H1 (cell line): ENCODE measurements around the gene EGLN3. TPM values are rescaled to one million over a fixed set of nuclear protein-coding genes. Genes with fewer than 3 reads are reported as not detected.

Experiments
- CREB1 ChIP-seq: IDR thresholded peaks from 2 replicates; pipeline ENCODE4 v1.6.1; 2012; ENCODE audit warnings: inconsistent platforms
- RBBP5 ChIP-seq: IDR thresholded peaks from 2 replicates; pipeline ENCODE4 v1.7.1; 2012; ENCODE audit warnings: low read depth, mild to moderate bottlenecking, inconsistent platforms, low read length, moderate library complexity, borderline replicate concordance
- SP4 ChIP-seq: IDR thresholded peaks from 2 replicates; pipeline ENCODE4 v1.6.1; 2012; ENCODE audit warnings: low read length, inconsistent platforms
- SRF ChIP-seq: IDR thresholded peaks from 2 replicates; pipeline ENCODE4 v1.6.1; 2011; ENCODE audit warnings: mild to moderate bottlenecking, low read depth, low read length, moderate library complexity
- polyA plus RNA-seq, 7 experiments: library from polyadenylated mRNA; depleted of rRNA in 3 of 7; stranded (reverse) in 5 of 7; unstranded in 2 of 7; fragments of >200 nt in 5 of 7; fragments of 200-250 nt in 2 of 7; gene quantifications; 1 replicate in 5 of 7; 2 replicates in 1 of 7; 4 replicates in 1 of 7; pipeline versions ENCODE4 v1.2.1 to v1.2.3, GENCODE V29; 2011 to 2013; ENCODE audit warnings: missing spikeins in 2 of 7, mixed read lengths in 2 of 7
- total RNA-seq: library from RNA; stranded (reverse); fragmentation: NEBNext Ultra II Directional; extraction: Animal tissue kit (Norgen Biotek cat#: 25700); gene quantifications from 2 replicates; pipeline ENCODE4 v1.2.1, GENCODE V29; 2021
- TF ChIP-seq, protein P1 (sequence below): IDR thresholded peaks from 2 replicates; pipeline ENCODE4 v1.6.1; 2012; ENCODE audit warnings: low read length, inconsistent platforms

The EGLN3 gene
- total and polyA plus RNA-seq, 2 of the 8 experiments (the other 6 are each of a cell fraction or from before 2014, with no cell fraction given): 10.6 to 27.3 TPM

DNA sequence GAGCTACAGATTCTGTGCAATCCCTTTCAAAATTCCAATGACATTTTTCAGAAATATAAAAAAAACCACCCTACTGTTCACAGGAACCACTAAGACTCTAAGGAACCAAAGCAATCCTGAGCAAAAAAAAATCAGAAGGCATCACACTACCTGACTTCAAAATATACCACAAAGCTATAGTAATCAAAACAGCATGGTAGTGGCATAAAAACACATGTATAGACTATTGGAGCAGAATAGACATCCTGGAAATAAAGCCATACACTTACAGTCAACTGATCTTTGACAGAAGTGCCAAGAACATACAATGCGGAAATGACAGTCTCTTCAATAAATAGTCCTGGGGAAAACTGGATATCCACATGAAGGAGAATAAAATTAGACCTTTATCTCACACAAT is 56.5 kb downstream of the EGLN3 start (continued):
- no peak for TF ChIP-seq SP4
- TF ChIP-seq CREB1: no peak
- TF ChIP-seq SRF: no peak
- TF ChIP-seq, protein P1, sequence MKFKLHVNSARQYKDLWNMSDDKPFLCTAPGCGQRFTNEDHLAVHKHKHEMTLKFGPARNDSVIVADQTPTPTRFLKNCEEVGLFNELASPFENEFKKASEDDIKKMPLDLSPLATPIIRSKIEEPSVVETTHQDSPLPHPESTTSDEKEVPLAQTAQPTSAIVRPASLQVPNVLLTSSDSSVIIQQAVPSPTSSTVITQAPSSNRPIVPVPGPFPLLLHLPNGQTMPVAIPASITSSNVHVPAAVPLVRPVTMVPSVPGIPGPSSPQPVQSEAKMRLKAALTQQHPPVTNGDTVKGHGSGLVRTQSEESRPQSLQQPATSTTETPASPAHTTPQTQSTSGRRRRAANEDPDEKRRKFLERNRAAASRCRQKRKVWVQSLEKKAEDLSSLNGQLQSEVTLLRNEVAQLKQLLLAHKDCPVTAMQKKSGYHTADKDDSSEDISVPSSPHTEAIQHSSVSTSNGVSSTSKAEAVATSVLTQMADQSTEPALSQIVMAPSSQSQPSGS: no peak
- TF ChIP-seq RBBP5: no peak
- TF ChIP-seq, all 59 proteins: peak for 0
